ENCODE results near the gene SPR.

Gene SPR

DNA sequence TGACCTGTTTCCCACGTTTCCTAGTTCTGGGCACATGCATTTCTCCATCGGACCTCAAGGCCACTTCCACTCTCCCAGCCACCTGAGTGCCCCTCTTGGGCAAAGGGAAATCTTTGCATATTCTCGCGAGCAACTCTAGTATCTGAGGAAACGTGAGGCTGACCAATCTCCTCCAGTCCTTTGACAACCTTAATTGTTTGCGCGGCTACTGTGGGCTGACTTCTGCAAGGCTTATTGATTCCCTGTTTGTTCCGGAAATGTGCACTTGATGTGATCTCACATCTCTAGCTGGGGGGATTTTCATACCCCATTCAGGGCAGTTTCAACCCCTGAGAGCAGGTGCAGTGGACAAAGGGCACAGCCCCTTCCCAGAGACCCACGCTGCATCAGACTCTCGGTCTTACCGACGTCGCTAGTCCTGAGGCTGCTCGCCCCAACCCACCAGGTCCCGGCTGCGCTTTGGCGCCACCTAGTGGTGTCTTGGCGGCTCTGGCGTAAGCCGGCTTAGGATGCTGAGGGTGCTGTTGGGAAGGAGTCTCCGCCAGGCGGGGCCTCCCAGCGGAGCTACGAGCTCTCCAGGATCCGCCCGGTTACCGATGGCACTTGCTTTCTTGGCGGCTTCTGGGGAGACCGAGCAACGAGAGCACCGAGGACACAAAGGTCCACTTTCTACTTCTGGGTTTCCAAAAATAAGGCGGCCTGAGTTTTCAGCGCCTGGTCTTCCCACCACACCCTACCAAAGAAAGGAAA, 24.8 kb upstream of the SPR start:
- Histone ChIP-seq H3K9me2 (ENCODE audit: low read depth, low read length) (no peaks in the 10 kb centered on the region), H3K27ac (ENCODE audit: low read depth, low read length, poor library complexity, severe bottlenecking) (no peak overlapping the region), H3K4me2 (ENCODE audit: low read length) (no peak overlapping the region), H4K20me1 (ENCODE audit: insufficient read depth, low read length) (no peaks in the 10 kb centered on the region), H3K9ac (ENCODE audit: low read length) (no peak overlapping the region), H2AFZ (ENCODE audit: low read length) (no peak overlapping the region), H3K4me3 (ENCODE audit: low read depth, low read length, poor library complexity, severe bottlenecking) (no peak overlapping the region), H3K36me3 (ENCODE audit: insufficient read depth, low read length) (no peaks in the 10 kb centered on the region), H3K9me3 (ENCODE audit: low read length) (no peaks in the 10 kb centered on the region), H3K27me3 (ENCODE audit: insufficient read depth, low read length) (no peaks in the 10 kb centered on the region), H3F3A (ENCODE audit: insufficient read depth, low read length) (no peaks in the 10 kb centered on the region), H3K79me2 (ENCODE audit: insufficient read depth, low read length) (no peaks in the 10 kb centered on the region), H3K4me1 (ENCODE audit: insufficient read depth, low read length, severe bottlenecking) (no peaks in the 10 kb centered on the region)
- TF ChIP-seq EZH2 (IDR thresholded peaks at IDR 0.05; ENCODE audit: borderline replicate concordance, low read length): no peak
- TF ChIP-seq CTCF (IDR thresholded peaks at IDR 0.05; ENCODE audit: low read length): peak; percentile 86

- Histone ChIP-seq H3K4me3 (ENCODE audit: low read depth, low read length, poor library complexity, severe bottlenecking) (no peak overlapping the region), H3F3A (ENCODE audit: insufficient read depth, low read length) (no peaks in the 10 kb centered on the region), H3K9me3 (ENCODE audit: low read length) (no peaks in the 10 kb centered on the region), H2AFZ (ENCODE audit: low read length) (no peak overlapping the region), H3K36me3 (ENCODE audit: insufficient read depth, low read length) (no peaks in the 10 kb centered on the region), H3K27ac (ENCODE audit: low read depth, low read length, poor library complexity, severe bottlenecking) (no peak overlapping the region), H3K9ac (ENCODE audit: low read length) (no peak overlapping the region), H3K4me1 (ENCODE audit: insufficient read depth, low read length, severe bottlenecking) (no peaks in the 10 kb centered on the region), H3K27me3 (ENCODE audit: insufficient read depth, low read length) (no peaks in the 10 kb centered on the region), H4K20me1 (ENCODE audit: insufficient read depth, low read length) (no peaks in the 10 kb centered on the region), H3K4me2 (ENCODE audit: low read length) (no peak overlapping the region), H3K9me2 (ENCODE audit: low read depth, low read length) (no peaks in the 10 kb centered on the region), H3K79me2 (ENCODE audit: insufficient read depth, low read length) (no peaks in the 10 kb centered on the region)
- TF ChIP-seq EZH2 (IDR thresholded peaks at IDR 0.05; ENCODE audit: borderline replicate concordance, low read length) (no peak), CTCF (IDR thresholded peaks at IDR 0.05; ENCODE audit: low read length) (no peak)
Measured at GRCh38 chr2:72863046-72863445, 24.2 kb upstream of the SPR start.

DNA sequence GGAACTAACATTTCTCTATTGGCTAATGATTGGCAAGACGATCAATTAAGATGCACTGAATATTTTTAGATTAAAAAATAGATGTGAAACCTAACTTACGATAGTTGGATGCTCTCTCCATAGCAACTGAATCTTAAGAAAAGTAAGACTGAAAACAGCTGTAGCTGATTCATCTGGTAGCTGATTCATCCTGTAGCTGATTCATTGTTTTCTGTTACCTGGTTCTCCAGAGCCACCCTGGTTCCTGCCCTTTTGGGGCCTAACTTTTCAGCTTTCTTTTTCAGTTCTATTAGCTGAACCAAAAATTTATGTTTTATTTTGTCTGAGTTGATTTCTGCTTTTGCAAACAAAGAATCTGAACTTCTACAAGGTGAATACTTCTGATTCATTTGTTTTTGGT, 22.7 kb upstream of the SPR start:
- no peaks in the 10 kb centered on the region for H3K27me3 ChIP-seq (ENCODE audit: insufficient read depth, low read length)
- H3F3A ChIP-seq (ENCODE audit: insufficient read depth, low read length): no peaks in the 10 kb centered on the region
- H3K4me3 ChIP-seq (ENCODE audit: low read depth, low read length, poor library complexity, severe bottlenecking): no peak overlapping the region
- no peaks in the 10 kb centered on the region for H3K79me2 ChIP-seq (ENCODE audit: insufficient read depth, low read length)
- no peak overlapping the region for H3K9ac ChIP-seq (ENCODE audit: low read length)
- H3K4me2 ChIP-seq (ENCODE audit: low read length): no peak overlapping the region
- no peaks in the 10 kb centered on the region for H3K4me1 ChIP-seq (ENCODE audit: insufficient read depth, low read length, severe bottlenecking)
- no peaks in the 10 kb centered on the region for H3K36me3 ChIP-seq (ENCODE audit: insufficient read depth, low read length)
- H4K20me1 ChIP-seq (ENCODE audit: insufficient read depth, low read length): no peaks in the 10 kb centered on the region
- H2AFZ ChIP-seq (ENCODE audit: low read length): no peak overlapping the region
- no peaks in the 10 kb centered on the region for H3K9me2 ChIP-seq (ENCODE audit: low read depth, low read length)
- TF ChIP-seq EZH2 (IDR thresholded peaks at IDR 0.05; ENCODE audit: borderline replicate concordance, low read length) (no peak), CTCF (IDR thresholded peaks at IDR 0.05; ENCODE audit: low read length) (no peak)
- no peak overlapping the region for H3K27ac ChIP-seq (ENCODE audit: low read depth, low read length, poor library complexity, severe bottlenecking)
- no peaks in the 10 kb centered on the region for H3K9me3 ChIP-seq (ENCODE audit: low read length)

All from OCI-LY1 (cell line).